22Rv1 (cell line): Measurements from ENCODE around the gene NRF1.
"Not testable (repeated sequence)": the region's sequence is repeated elsewhere in the genome, so short reads cannot be mapped to it uniquely, and the experiment has no call there.

Source experiments
- H3K27ac ChIP-seq: fragments of 450-650 bp; 2 replicates; pipeline ENCODE4 v1.5.1; 2017
- ZFX ChIP-seq: fragments of 450-650 bp; IDR thresholded peaks from 2 replicates; pipeline ENCODE4 v1.6.1; 2017; ENCODE audit warnings: antibody characterized with exemption, borderline replicate concordance
- TF ChIP-seq, protein P1 (sequence below): fragments of 450-650 bp; IDR thresholded peaks from 2 replicates; pipeline ENCODE4 v1.5.1; 2017; ENCODE audit warnings: mild to moderate bottlenecking

Gene NRF1

DNA sequence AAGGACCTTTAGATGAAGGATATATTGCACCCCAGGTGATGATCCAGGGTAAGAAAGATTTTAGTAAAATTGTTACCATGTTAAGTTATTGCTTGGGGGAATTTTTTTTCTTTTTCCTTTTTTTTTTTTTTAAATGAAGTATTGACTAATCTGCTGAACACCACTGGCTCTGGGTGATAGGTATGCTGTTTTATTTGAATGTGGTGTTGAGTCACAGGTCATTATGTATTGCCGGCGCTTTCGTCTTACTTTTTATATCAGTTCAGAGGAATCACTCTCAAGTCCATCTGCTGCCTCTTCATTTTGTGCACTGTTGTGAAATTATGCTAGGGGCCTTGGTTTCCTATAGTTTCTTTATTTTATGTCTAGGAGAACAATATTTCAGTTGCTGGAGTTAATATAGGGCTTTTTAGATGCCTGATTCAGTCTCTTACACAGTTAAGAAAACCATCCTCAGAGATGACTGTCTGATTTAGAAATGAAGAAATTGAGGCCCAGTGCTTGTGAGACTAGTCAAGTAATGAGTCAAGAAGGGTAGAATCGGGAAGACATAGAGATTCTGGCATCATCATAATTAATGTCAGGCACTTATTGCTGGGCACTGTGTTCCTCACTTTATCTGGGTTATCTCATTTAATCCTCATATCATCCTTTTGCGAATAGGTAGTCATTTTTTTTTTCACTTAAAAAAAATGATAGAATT lies 38.7 kb downstream of the NRF1 start:
- TF ChIP-seq, protein P1, sequence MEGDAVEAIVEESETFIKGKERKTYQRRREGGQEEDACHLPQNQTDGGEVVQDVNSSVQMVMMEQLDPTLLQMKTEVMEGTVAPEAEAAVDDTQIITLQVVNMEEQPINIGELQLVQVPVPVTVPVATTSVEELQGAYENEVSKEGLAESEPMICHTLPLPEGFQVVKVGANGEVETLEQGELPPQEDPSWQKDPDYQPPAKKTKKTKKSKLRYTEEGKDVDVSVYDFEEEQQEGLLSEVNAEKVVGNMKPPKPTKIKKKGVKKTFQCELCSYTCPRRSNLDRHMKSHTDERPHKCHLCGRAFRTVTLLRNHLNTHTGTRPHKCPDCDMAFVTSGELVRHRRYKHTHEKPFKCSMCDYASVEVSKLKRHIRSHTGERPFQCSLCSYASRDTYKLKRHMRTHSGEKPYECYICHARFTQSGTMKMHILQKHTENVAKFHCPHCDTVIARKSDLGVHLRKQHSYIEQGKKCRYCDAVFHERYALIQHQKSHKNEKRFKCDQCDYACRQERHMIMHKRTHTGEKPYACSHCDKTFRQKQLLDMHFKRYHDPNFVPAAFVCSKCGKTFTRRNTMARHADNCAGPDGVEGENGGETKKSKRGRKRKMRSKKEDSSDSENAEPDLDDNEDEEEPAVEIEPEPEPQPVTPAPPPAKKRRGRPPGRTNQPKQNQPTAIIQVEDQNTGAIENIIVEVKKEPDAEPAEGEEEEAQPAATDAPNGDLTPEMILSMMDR: no peak
- no peak for TF ChIP-seq ZFX

DNA sequence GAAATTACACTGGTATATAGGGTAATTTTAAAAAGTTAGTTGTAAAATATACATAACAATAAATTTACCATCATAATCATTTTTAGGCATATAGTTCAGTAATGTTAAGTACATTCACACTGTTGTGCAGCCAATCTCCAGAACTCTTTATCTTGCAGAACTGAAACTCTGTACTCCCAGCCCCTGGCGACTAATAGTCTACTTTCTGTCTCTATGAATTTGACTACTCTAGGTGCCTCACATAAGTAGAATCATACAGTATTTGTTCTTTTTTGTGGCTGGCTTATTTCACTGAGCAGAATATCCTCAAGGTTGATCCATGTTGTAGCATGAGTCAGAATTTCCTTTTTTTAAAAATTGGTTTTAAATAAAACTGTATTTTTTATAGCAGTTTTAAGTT lies 41.4 kb downstream of the NRF1 start:
- no peak overlapping the region for H3K27ac ChIP-seq
- TF ChIP-seq ZFX: no peak
- TF ChIP-seq, protein P1: no peak

More for the DNA sequence above, 38.7 kb downstream of the NRF1 start:
- H3K27ac ChIP-seq: no peak overlapping the region

DNA sequence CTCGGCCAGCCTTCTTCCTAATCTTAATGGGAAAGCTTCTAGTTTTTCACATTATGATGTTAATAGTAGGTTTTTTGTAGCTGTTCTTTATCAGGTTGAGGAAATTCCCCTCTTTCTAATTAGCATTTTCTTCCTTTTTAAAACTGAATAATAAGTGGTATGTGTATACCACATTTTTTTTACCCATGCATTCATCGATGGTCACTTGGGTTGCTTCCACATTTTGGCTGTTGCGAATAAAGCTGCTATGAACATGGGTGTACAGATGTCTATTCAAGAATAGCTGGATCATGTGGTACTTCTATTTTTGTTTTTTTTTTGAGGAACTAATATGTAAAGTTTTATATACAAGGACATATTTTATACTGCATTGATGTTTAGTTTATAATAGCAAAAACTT lies 44.3 kb downstream of the NRF1 start:
- no peak overlapping the region for H3K27ac ChIP-seq
- TF ChIP-seq ZFX: no peak
- TF ChIP-seq, protein P1: no peak

DNA sequence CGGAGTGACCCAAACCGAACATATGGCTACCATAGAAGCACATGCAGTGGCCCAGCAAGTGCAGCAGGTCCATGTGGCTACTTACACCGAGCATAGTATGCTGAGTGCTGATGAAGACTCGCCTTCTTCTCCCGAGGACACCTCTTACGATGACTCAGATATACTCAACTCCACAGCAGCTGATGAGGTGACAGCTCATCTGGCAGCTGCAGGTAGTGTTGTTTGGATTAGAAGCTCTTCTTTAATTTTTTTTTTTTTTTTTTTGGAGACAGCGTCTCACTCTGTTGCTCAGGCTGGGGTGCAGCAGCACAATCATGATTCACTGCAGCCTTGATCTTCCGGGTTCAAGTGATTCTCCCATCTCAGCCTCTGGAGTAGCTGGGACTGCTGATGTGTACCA lies 45.8 kb downstream of the NRF1 start:
- TF ChIP-seq ZFX: no peak
- TF ChIP-seq, protein P1: no peak
- H3K27ac ChIP-seq: no peak overlapping the region

DNA sequence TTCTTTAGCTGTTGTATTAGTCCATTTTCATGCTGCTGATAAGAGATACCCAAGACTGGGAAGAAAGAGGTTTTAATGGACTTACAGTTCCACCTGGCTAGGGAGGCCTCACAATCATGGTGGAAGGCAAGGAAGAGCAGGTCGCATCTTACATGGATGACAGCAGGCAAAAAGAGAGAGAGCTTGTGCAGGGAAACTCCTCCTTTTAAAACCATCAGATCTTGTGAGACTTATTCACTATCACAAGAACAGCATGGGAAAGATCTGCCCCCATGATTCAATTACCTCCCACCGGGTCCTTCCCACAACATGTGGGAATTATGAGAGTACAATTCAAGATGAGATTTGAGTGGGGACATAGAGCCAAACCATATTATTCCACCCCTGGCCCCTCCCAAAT lies 48.4 kb downstream of the NRF1 start:
- not testable (repeated sequence) for H3K27ac ChIP-seq

DNA sequence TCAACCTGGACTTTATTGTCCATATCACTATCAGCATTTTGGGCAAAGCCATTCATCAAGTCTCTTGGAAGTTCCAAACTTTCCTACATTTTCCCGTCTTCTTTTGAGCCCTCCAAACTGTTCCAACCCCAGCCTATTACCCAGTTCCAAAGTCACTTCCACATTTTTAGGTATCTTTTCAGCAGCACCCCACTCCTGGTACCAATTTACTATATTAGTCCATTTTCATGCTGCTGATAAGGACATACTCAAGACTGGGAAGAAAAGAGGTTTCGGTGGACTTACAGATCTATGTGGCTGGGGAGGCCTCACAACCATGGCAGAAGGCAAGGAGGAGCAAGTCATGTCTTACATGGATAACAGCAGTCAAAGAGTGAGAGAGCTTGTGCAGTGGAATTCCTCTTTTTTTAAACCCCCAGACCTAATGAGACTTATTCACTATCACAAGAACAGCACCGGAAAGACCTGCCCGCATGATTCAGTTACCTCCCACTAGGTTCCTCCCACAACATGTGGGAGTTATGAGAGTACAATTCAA lies 50.2 kb downstream of the NRF1 start:
- no peak overlapping the region for H3K27ac ChIP-seq
- TF ChIP-seq ZFX: no peak
- TF ChIP-seq, protein P1: no peak

DNA sequence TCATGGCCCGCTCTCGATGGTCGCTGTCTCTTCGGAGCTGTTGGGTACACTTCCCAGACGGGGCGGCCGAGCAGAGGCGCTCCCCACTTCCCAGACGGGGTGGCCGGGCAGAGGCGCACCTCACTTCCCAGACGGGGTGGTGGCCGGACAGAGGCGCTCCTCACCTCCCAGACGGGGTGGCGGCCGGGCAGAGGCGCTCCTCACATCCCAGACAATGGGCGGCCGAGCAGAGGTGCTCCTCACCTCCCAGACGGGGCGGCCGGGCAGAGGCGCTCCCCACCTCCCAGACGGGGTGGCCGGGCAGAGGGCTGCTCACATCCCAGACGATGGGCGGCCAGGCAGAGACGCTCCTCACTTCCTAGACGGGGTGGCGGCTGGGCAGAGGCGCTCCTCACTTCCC lies 51.7 kb downstream of the NRF1 start:
- H3K27ac ChIP-seq: not testable (repeated sequence)

DNA sequence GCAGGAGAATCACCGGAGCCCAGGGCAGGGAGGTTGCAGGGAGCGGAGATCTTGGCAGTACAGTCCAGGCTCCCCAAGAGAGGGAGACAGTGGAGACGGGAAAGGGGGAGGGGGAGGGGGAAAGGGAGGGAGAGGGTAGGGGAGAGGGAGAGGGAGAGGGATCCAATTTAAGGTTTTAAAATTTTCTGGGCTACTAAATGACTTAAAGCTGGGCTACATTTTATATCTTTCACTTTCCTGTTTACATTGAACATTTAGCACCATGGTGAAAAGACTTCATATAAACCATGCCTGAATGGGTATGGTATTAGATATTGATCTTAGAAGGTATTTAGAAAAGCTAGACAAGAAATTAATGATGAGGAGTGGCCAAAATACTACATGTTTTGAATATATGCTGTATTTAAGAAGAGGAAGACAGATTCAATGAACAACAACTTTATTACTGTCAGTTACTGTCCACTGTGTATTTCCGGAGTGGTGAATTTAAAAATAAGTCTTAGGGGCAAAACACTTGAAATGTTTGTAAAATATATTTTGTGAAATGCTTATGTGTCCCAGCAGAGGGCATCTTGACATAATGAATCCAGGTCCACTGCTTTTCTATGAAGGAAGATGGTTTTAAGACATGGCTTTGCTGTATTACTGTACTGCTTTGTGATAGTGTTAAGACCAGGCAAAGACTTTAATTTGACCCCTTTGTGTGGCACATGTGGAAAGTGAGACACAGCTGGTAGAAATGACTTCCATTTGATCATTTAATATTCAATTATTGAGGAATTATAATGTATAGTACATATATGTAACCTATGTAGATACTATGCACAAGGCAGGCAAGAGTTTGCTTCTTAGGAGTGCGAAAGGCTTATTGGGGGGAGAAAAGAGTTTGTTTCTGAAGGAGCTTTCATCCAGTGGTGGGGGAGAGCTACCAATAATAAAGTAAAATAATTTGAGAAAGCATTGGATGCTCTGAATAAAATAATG lies 52.8 kb downstream of the NRF1 start:
- no peak overlapping the region for H3K27ac ChIP-seq
- TF ChIP-seq, protein P1: peak; percentile 81
- TF ChIP-seq ZFX: no peak
